Measurements from ENCODE around the gene CDH13. TPM values are rescaled to one million over a fixed set of nuclear protein-coding genes. Genes with fewer than 3 reads are reported as not detected.

CDH13 gene
- total and polyA plus RNA-seq, 2 donors (not counting 1 experiment from before 2014, with no cell fraction given), result 27.6 to 96.7 TPM

DNA sequence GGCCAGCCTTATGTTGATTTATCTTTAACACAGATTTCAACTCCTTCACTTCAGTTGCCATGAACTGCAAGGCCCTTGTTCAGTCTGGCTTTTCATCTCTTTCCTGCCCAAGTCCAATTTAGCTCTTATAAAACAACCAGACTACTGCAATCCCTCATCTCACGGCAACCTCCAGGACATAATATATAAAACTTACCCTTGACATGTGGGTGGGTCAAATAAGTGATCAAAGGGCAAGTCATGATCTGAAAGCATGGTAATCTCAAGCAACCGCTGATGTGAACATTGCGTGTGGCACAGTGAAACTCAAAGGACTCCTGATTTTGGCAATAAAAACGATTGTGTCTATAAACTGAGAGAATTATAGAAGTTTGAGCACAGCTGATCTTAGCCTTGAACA is 364.6 kb downstream of the CDH13 start:
- TF ChIP-seq CTCF (conservative IDR thresholded peaks at IDR 0.05 in 1 of 2, IDR thresholded peaks at IDR 0.05 in 1 of 2; ENCODE audit: low read depth in 1 of 2, low read length in 2 of 2) (no peak), EZH2 (IDR thresholded peaks at IDR 0.05; ENCODE audit: low read length, missing control alignments) (no peak)
- H2AFZ ChIP-seq (ENCODE audit: low read length), result no peak overlapping the region
- H3K9me3 ChIP-seq (ENCODE audit: control insufficient read depth, insufficient read depth, low read depth, low read length), result no peaks in the 10 kb centered on the region
- H4K20me1 ChIP-seq (ENCODE audit: control insufficient read depth, extremely low read depth, insufficient read depth, low read length), result no peaks in the 10 kb centered on the region
- H3K79me2 ChIP-seq (ENCODE audit: control insufficient read depth, insufficient read depth, low read length), result no peaks in the 10 kb centered on the region
- H3K4me2 ChIP-seq (ENCODE audit: extremely low read depth, insufficient read depth, low read length), result no peak overlapping the region
- H3K4me1 ChIP-seq (ENCODE audit: control insufficient read depth, extremely low read depth, insufficient read depth, low read length), result no peaks in the 10 kb centered on the region
- H3K4me3 ChIP-seq (replicated peaks in 1 of 4; ENCODE audit: control extremely low read depth in 1 of 4, insufficient read depth in 1 of 4, low read depth in 3 of 4, low read length in 4 of 4), result no peak overlapping the region
- no peak overlapping the region for H3K9ac ChIP-seq (ENCODE audit: insufficient read depth, low read length)
- no peak overlapping the region for H3K27ac ChIP-seq (ENCODE audit: insufficient read depth, low read length)
- H3K27me3 ChIP-seq (ENCODE audit: control insufficient read depth, insufficient read depth, low read length), result no peaks in the 10 kb centered on the region
- DNase-seq (ENCODE audit: low read depth in 2 of 2), result no peak
- no peaks in the 10 kb centered on the region for H3K36me3 ChIP-seq (ENCODE audit: control insufficient read depth, insufficient read depth, low read length)

DNA sequence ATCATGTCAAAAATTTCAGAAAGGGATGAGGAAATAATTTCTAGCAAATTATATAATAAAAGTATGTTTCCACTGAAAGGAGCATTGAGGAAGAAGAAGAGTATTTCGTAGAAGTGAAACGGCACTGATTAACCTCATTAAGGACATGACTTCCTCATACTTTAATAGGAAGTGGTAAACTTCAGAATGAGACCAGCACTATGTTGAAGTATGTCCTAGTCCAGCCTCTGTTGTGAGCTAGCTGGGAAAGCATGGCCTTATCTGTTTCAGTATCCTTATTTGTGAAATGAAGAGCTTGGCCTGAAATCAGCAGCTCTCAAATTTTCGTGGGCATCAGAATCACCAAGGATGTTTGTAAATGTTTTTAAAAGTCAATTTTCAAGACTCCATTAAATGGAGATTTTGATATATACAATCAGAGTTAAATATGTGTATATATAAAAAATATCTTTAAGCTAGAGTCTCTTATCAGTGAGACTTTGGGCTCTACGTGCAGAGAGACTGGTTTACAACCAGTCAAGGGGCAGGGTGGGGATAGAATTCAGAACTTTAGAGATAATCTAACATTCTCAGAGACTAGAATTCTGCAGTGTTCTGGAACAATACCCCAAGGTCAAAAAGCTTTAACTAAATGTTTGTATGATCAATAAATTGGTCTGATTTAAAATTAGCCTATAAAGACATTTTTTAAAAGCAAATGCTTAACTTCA is 365.4 kb downstream of the CDH13 start:
- Histone ChIP-seq H4K20me1 (ENCODE audit: control insufficient read depth, extremely low read depth, insufficient read depth, low read length) (no peaks in the 10 kb centered on the region), H3K27me3 (ENCODE audit: control insufficient read depth, insufficient read depth, low read length) (no peaks in the 10 kb centered on the region), H3K4me1 (ENCODE audit: control insufficient read depth, extremely low read depth, insufficient read depth, low read length) (no peaks in the 10 kb centered on the region), H3K4me3 (replicated peaks in 1 of 4; ENCODE audit: control extremely low read depth in 1 of 4, insufficient read depth in 1 of 4, low read depth in 3 of 4, low read length in 4 of 4) (no peak overlapping the region), H3K79me2 (ENCODE audit: control insufficient read depth, insufficient read depth, low read length) (no peaks in the 10 kb centered on the region), H2AFZ (ENCODE audit: low read length) (no peak overlapping the region), H3K9me3 (ENCODE audit: control insufficient read depth, insufficient read depth, low read depth, low read length) (no peaks in the 10 kb centered on the region), H3K27ac (ENCODE audit: insufficient read depth, low read length) (no peak overlapping the region), H3K4me2 (ENCODE audit: extremely low read depth, insufficient read depth, low read length) (no peak overlapping the region), H3K36me3 (ENCODE audit: control insufficient read depth, insufficient read depth, low read length) (no peaks in the 10 kb centered on the region), H3K9ac (ENCODE audit: insufficient read depth, low read length) (no peak overlapping the region)
- DNase-seq (ENCODE audit: low read depth in 2 of 2), result no peak
- TF ChIP-seq EZH2 (IDR thresholded peaks at IDR 0.05; ENCODE audit: low read length, missing control alignments) (no peak), CTCF (conservative IDR thresholded peaks at IDR 0.05 in 1 of 2, IDR thresholded peaks at IDR 0.05 in 1 of 2; ENCODE audit: low read depth in 1 of 2, low read length in 2 of 2) (no peak)

GRCh38 chr16:82992786-82993185 is 366.0 kb downstream of the CDH13 start:
- H3K9ac ChIP-seq (ENCODE audit: insufficient read depth, low read length), result no peak overlapping the region
- no peaks in the 10 kb centered on the region for H3K27me3 ChIP-seq (ENCODE audit: control insufficient read depth, insufficient read depth, low read length)
- no peak overlapping the region for H2AFZ ChIP-seq (ENCODE audit: low read length)
- no peak for DNase-seq (ENCODE audit: low read depth in 2 of 2)
- H3K79me2 ChIP-seq (ENCODE audit: control insufficient read depth, insufficient read depth, low read length), result no peaks in the 10 kb centered on the region
- no peak overlapping the region for H3K4me2 ChIP-seq (ENCODE audit: extremely low read depth, insufficient read depth, low read length)
- no peaks in the 10 kb centered on the region for H3K4me1 ChIP-seq (ENCODE audit: control insufficient read depth, extremely low read depth, insufficient read depth, low read length)
- no peak overlapping the region for H3K4me3 ChIP-seq (replicated peaks in 1 of 4; ENCODE audit: control extremely low read depth in 1 of 4, insufficient read depth in 1 of 4, low read depth in 3 of 4, low read length in 4 of 4)
- TF ChIP-seq CTCF (conservative IDR thresholded peaks at IDR 0.05 in 1 of 2, IDR thresholded peaks at IDR 0.05 in 1 of 2; ENCODE audit: low read depth in 1 of 2, low read length in 2 of 2) (no peak), EZH2 (IDR thresholded peaks at IDR 0.05; ENCODE audit: low read length, missing control alignments) (no peak)
- no peaks in the 10 kb centered on the region for H3K9me3 ChIP-seq (ENCODE audit: control insufficient read depth, insufficient read depth, low read depth, low read length)
- no peak overlapping the region for H3K27ac ChIP-seq (ENCODE audit: insufficient read depth, low read length)
- H4K20me1 ChIP-seq (ENCODE audit: control insufficient read depth, extremely low read depth, insufficient read depth, low read length), result no peaks in the 10 kb centered on the region
- no peaks in the 10 kb centered on the region for H3K36me3 ChIP-seq (ENCODE audit: control insufficient read depth, insufficient read depth, low read length)

Data from fibroblast of lung (primary cell).